HEK293 (cell line): ENCODE results near the gene IP6K3.
A peak's percentile ranks its signal among the peaks of the same experiment; 100 is the strongest.

ENCODE experiments used
- GFI1B ChIP-seq: fragments of 450-650 bp; formaldehyde crosslinking; IDR thresholded peaks from 2 replicates; pipeline ENCODE4 v1.5.1; 2016; ENCODE audit warnings: missing biosample characterization, missing genetic modification characterization
- KLF17 ChIP-seq: fragments of 450-650 bp; formaldehyde crosslinking; IDR thresholded peaks from 2 replicates; pipeline ENCODE4 v1.5.1; 2016; ENCODE audit warnings: missing biosample characterization, missing genetic modification characterization
- OSR2 ChIP-seq: fragments of 450-650 bp; formaldehyde crosslinking; IDR thresholded peaks from 2 replicates; pipeline ENCODE4 v1.5.1; 2016; ENCODE audit warnings: missing biosample characterization, missing genetic modification characterization
- SCRT1 ChIP-seq: fragments of 450-650 bp; formaldehyde crosslinking; IDR thresholded peaks from 2 replicates; pipeline ENCODE4 v1.5.1; 2016; ENCODE audit warnings: missing biosample characterization, missing genetic modification characterization, borderline replicate concordance
- SCRT2 ChIP-seq: fragments of 450-650 bp; formaldehyde crosslinking; IDR thresholded peaks from 2 replicates; pipeline ENCODE4 v1.5.1; 2016; ENCODE audit warnings: missing biosample characterization, missing genetic modification characterization
- ZBTB17 ChIP-seq: fragments of 450-650 bp; formaldehyde crosslinking; IDR thresholded peaks from 2 replicates; pipeline ENCODE4 v1.5.1; 2016; ENCODE audit warnings: missing biosample characterization, missing genetic modification characterization
- ZBTB20 ChIP-seq: fragments of 450-650 bp; formaldehyde crosslinking; IDR thresholded peaks from 2 replicates; pipeline ENCODE4 v1.5.1; 2016; ENCODE audit warnings: missing biosample characterization, missing genetic modification characterization
- ZBTB6 ChIP-seq: fragments of 450-650 bp; formaldehyde crosslinking; IDR thresholded peaks from 2 replicates; pipeline ENCODE4 v1.5.1; 2017; ENCODE audit warnings: missing biosample characterization, missing genetic modification characterization
- ZNF112 ChIP-seq: fragments of 450-650 bp; formaldehyde crosslinking; IDR thresholded peaks from 2 replicates; pipeline ENCODE4 v1.5.0; 2017; ENCODE audit warnings: missing biosample characterization, missing genetic modification characterization
- ZNF121 ChIP-seq: fragments of 450-650 bp; formaldehyde crosslinking; IDR thresholded peaks from 2 replicates; pipeline ENCODE4 v1.5.1; 2016; ENCODE audit warnings: missing biosample characterization, missing genetic modification characterization
- ZNF146 ChIP-seq: fragments of 450-650 bp; formaldehyde crosslinking; IDR thresholded peaks from 2 replicates; pipeline ENCODE4 v1.5.1; 2016; ENCODE audit warnings: missing biosample characterization, missing genetic modification characterization
- ZNF16 ChIP-seq: fragments of 450-650 bp; formaldehyde crosslinking; IDR thresholded peaks from 2 replicates; pipeline ENCODE4 v1.5.1; 2016; ENCODE audit warnings: low read depth, missing biosample characterization, missing genetic modification characterization
- ZNF169 ChIP-seq: fragments of 450-650 bp; formaldehyde crosslinking; IDR thresholded peaks from 2 replicates; pipeline ENCODE4 v1.5.1; 2016; ENCODE audit warnings: missing biosample characterization, missing genetic modification characterization
- ZNF18 ChIP-seq: fragments of 450-650 bp; formaldehyde crosslinking; IDR thresholded peaks from 2 replicates; pipeline ENCODE4 v1.5.1; 2016; ENCODE audit warnings: missing biosample characterization, missing genetic modification characterization
- ZNF221 ChIP-seq: fragments of 450-650 bp; formaldehyde crosslinking; IDR thresholded peaks from 2 replicates; pipeline ENCODE4 v1.5.1; 2017; ENCODE audit warnings: missing biosample characterization, missing genetic modification characterization, borderline replicate concordance
- ZNF311 ChIP-seq: fragments of 450-650 bp; formaldehyde crosslinking; IDR thresholded peaks from 2 replicates; pipeline ENCODE4 v1.5.1; 2017; ENCODE audit warnings: missing biosample characterization, missing genetic modification characterization, borderline replicate concordance
- ZNF350 ChIP-seq: fragments of 450-650 bp; formaldehyde crosslinking; IDR thresholded peaks from 2 replicates; pipeline ENCODE4 v1.5.0; 2017; ENCODE audit warnings: missing biosample characterization, mild to moderate bottlenecking, missing genetic modification characterization
- ZNF354C ChIP-seq: fragments of 450-650 bp; formaldehyde crosslinking; IDR thresholded peaks from 2 replicates; pipeline ENCODE4 v1.5.1; 2016; ENCODE audit warnings: missing biosample characterization, missing genetic modification characterization, low read depth, borderline replicate concordance
- ZNF37A ChIP-seq: fragments of 450-650 bp; IDR thresholded peaks from 2 replicates; pipeline ENCODE4 v1.5.1; 2018; ENCODE audit warnings: missing biosample characterization, missing genetic modification characterization
- ZNF473 ChIP-seq: fragments of 450-650 bp; formaldehyde crosslinking; IDR thresholded peaks from 2 replicates; pipeline ENCODE4 v1.5.1; 2017; ENCODE audit warnings: missing biosample characterization, missing genetic modification characterization
- ZNF488 ChIP-seq: fragments of 450-650 bp; formaldehyde crosslinking; IDR thresholded peaks from 2 replicates; pipeline ENCODE4 v1.5.1; 2016; ENCODE audit warnings: missing biosample characterization, missing genetic modification characterization
- ZNF530 ChIP-seq: fragments of 450-650 bp; formaldehyde crosslinking; IDR thresholded peaks from 2 replicates; pipeline ENCODE4 v1.5.1; 2016; ENCODE audit warnings: low read depth, missing biosample characterization, missing genetic modification characterization
- ZNF623 ChIP-seq: fragments of 450-650 bp; formaldehyde crosslinking; IDR thresholded peaks from 2 replicates; pipeline ENCODE4 v1.5.1; 2016; ENCODE audit warnings: missing biosample characterization, missing genetic modification characterization
- ZNF677 ChIP-seq: fragments of 450-650 bp; IDR thresholded peaks from 2 replicates; pipeline ENCODE4 v1.5.0; 2018; ENCODE audit warnings: missing biosample characterization, mild to moderate bottlenecking, missing genetic modification characterization, moderate library complexity
- ZNF785 ChIP-seq: fragments of 450-650 bp; formaldehyde crosslinking; IDR thresholded peaks from 2 replicates; pipeline ENCODE4 v1.5.1; 2016; ENCODE audit warnings: missing biosample characterization, missing genetic modification characterization
- ZSCAN30 ChIP-seq: fragments of 450-650 bp; IDR thresholded peaks from 2 replicates; pipeline ENCODE4 v1.5.1; 2018; ENCODE audit warnings: missing biosample characterization, mild to moderate bottlenecking, missing genetic modification characterization, moderate library complexity
- ZXDB ChIP-seq: fragments of 450-650 bp; formaldehyde crosslinking; IDR thresholded peaks from 2 replicates; pipeline ENCODE4 v1.5.1; 2016; ENCODE audit warnings: missing biosample characterization, missing genetic modification characterization
- TF ChIP-seq, protein P1 (sequence below): fragments of 450-650 bp; formaldehyde crosslinking; IDR thresholded peaks from 2 replicates; pipeline ENCODE4 v1.5.1; 2016; ENCODE audit warnings: missing biosample characterization, missing genetic modification characterization
- TF ChIP-seq, protein P2 (sequence below): fragments of 450-650 bp; formaldehyde crosslinking; IDR thresholded peaks from 2 replicates; pipeline ENCODE4 v1.5.1; 2016; ENCODE audit warnings: missing biosample characterization, missing genetic modification characterization
- TF ChIP-seq, protein P3 (sequence below): fragments of 450-650 bp; formaldehyde crosslinking; IDR thresholded peaks from 2 replicates; pipeline ENCODE4 v1.5.1; 2016; ENCODE audit warnings: missing biosample characterization, missing genetic modification characterization

IP6K3 gene

DNA sequence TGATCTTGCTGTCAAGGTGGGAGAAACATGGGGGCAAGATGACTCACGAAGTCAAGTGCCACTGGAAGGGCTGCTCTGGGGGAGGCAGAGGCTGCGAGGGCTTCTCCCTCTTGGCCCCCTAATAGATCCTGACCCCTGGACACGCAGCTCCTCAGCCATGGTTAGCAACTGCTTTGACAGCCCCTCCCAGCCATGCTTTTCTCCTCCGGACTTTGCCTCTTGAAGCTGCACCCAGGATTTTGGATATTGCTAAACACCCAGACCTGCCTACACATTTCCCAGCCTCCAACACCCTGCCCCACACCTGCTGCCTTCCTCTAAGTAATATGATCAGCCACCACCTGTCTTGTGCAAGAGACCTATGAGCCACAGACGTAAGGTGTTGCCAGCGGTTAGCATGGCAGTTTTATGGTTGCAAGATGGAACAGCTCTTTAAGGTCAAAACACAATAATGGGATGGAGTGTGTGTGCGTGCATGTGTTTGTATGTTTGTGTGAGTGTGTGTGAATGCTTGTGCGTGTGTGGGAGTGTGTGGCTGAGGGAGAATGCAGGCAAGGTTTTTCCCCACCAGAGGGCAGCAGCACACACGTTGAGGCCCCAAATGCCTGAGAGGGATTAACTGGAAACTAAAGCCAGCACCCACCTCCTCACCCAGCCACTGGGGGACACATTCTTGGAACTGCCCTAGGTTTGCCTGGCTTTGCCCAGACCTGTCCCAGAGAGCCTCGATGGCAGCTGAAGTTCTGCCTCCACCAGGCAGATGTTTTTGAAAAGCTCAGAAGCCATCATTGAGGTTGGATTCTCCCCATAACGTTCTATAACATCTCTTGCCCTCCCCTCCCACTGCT is 2.5 kb downstream of the IP6K3 start (continued):
- TF ChIP-seq, protein P1, sequence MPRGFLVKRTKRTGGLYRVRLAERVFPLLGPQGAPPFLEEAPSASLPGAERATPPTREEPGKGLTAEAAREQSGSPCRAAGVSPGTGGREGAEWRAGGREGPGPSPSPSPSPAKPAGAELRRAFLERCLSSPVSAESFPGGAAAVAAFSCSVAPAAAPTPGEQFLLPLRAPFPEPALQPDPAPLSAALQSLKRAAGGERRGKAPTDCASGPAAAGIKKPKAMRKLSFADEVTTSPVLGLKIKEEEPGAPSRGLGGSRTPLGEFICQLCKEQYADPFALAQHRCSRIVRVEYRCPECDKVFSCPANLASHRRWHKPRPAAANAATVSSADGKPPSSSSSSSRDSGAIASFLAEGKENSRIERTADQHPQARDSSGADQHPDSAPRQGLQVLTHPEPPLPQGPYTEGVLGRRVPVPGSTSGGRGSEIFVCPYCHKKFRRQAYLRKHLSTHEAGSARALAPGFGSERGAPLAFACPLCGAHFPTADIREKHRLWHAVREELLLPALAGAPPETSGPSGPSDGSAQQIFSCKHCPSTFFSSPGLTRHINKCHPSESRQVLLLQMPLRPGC (tag by site-specific recombination), result no peak
- TF ChIP-seq ZNF311 (tag by site-specific recombination) (no peak), ZNF169 (tag by site-specific recombination) (0 out of 2 replicates have a peak, but pooled peaks have one; percentile 36), ZNF677 (tag by site-specific recombination) (no peak), ZNF16 (tag by site-specific recombination) (no peak), ZBTB20 (tag by site-specific recombination) (peak; percentile 37; the same call in 1 of the 2 replicates), ZNF473 (tag by site-specific recombination) (no peak), ZNF37A (tag by site-specific recombination) (no peak), ZNF121 (tag by site-specific recombination) (no peak), GFI1B (tag by site-specific recombination) (no peak), OSR2 (tag by site-specific recombination) (no peak), ZNF488 (tag by site-specific recombination) (no peak), ZNF112 (no peak), ZSCAN30 (peak; percentile 63; the same call in 1 of the 2 replicates), ZNF146 (tag by site-specific recombination) (no peak), ZNF785 (no peak), ZXDB (tag by site-specific recombination) (no peak), SCRT1 (peak; percentile 99), ZNF350 (tag by site-specific recombination) (no peak), ZNF530 (tag by site-specific recombination) (no peak), SCRT2 (tag by site-specific recombination) (peak; percentile 98), ZNF221 (tag by site-specific recombination) (0 out of 2 replicates have a peak, but pooled peaks have one; percentile 56), ZBTB17 (tag by site-specific recombination) (peak; percentile 77), ZNF623 (tag by site-specific recombination) (no peak), ZNF18 (peak; percentile 85), ZBTB6 (tag by site-specific recombination) (no peak), KLF17 (peak; percentile 60; the same call in 1 of the 2 replicates), ZNF354C (tag by site-specific recombination) (no peak)
- TF ChIP-seq, protein P2, sequence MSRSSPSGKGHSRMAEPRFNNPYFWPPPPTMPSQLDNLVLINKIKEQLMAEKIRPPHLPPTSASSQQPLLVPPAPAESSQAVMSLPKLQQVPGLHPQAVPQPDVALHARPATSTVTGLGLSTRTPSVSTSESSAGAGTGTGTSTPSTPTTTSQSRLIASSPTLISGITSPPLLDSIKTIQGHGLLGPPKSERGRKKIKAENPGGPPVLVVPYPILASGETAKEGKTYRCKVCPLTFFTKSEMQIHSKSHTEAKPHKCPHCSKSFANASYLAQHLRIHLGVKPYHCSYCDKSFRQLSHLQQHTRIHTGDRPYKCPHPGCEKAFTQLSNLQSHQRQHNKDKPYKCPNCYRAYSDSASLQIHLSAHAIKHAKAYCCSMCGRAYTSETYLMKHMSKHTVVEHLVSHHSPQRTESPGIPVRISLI (tag by site-specific recombination), result no peak
- TF ChIP-seq, protein P3, sequence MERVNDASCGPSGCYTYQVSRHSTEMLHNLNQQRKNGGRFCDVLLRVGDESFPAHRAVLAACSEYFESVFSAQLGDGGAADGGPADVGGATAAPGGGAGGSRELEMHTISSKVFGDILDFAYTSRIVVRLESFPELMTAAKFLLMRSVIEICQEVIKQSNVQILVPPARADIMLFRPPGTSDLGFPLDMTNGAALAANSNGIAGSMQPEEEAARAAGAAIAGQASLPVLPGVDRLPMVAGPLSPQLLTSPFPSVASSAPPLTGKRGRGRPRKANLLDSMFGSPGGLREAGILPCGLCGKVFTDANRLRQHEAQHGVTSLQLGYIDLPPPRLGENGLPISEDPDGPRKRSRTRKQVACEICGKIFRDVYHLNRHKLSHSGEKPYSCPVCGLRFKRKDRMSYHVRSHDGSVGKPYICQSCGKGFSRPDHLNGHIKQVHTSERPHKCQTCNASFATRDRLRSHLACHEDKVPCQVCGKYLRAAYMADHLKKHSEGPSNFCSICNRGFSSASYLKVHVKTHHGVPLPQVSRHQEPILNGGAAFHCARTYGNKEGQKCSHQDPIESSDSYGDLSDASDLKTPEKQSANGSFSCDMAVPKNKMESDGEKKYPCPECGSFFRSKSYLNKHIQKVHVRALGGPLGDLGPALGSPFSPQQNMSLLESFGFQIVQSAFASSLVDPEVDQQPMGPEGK (tag by site-specific recombination), result peak; percentile 72
